ES-I3 (cell line): Measurements from ENCODE around the gene PLXNA3.
A peak's percentile ranks its signal among the peaks of the same experiment; 100 is the strongest.

Experiments used
- H3K36me3 ChIP-seq: 2 replicates; pipeline ENCODE4 v1.6.1; 2013; ENCODE audit warnings: mild to moderate bottlenecking, low read length, control low read depth, moderate library complexity; ENCODE audit not compliant: insufficient read depth
- H3K4me1 ChIP-seq: 2 replicates; pipeline ENCODE4 v1.6.1; 2013; ENCODE audit warnings: mild to moderate bottlenecking, control low read depth, low read length; ENCODE audit not compliant: insufficient read depth
- H3K9ac ChIP-seq: 2 replicates; pipeline ENCODE4 v1.6.1; 2013; ENCODE audit warnings: low read depth, mild to moderate bottlenecking, low read length, moderate library complexity
- H3K9me3 ChIP-seq: 2 replicates; pipeline ENCODE4 v1.6.1; 2013; ENCODE audit warnings: mild to moderate bottlenecking, low read length, moderate library complexity; ENCODE audit not compliant: control insufficient read depth, insufficient read depth

Gene PLXNA3

GRCh38 chrX:154458116-154458953 is at the start of gene PLXNA3:
TSS of gene PLXNA3 (plus strand) at chrX:154458281. CDS start at chrX:154460184, 1,903 bp downstream.
- Histone ChIP-seq H3K9me3 (no peaks in the 10 kb centered on the region), H3K36me3 (no peaks in the 10 kb centered on the region), H3K4me1 (no peaks in the 10 kb centered on the region; the same call in 1 of the 2 replicates), H3K9ac (peak within 1 kb of the TSS; percentile 45; the same call in 1 of the 2 replicates)

GRCh38 chrX:154408659-154409221 is 49.3 kb upstream of the PLXNA3 start:
- H3K9ac ChIP-seq = peak overlapping the region; percentile 64
- H3K9me3 ChIP-seq = no peaks in the 10 kb centered on the region
- H3K4me1 ChIP-seq = no peaks in the 10 kb centered on the region; the same call in 1 of the 2 replicates
- no peaks in the 10 kb centered on the region for H3K36me3 ChIP-seq

- no peaks in the 10 kb centered on the region; the same call in 1 of the 2 replicates for H3K4me1 ChIP-seq
- H3K36me3 ChIP-seq = no peaks in the 10 kb centered on the region
- no peaks in the 10 kb centered on the region for H3K9me3 ChIP-seq
- peak within 1 kb of the TSS; percentile 64 for H3K9ac ChIP-seq
Measured at GRCh38 chrX:154409222-154409871, 48.7 kb upstream of the PLXNA3 start, which contains the start of gene DNASE1L1. TSS of gene DNASE1L1 (minus strand) at chrX:154409254. CDS start at chrX:154405568, 3,686 bp downstream.

- Histone ChIP-seq H3K4me1 (no peaks in the 10 kb centered on the region; the same call in 1 of the 2 replicates), H3K9ac (peak overlapping the region; percentile 66), H3K9me3 (no peaks in the 10 kb centered on the region), H3K36me3 (no peaks in the 10 kb centered on the region)
Measured at GRCh38 chrX:154411981-154412340, 46.1 kb upstream of the PLXNA3 start.

DNA sequence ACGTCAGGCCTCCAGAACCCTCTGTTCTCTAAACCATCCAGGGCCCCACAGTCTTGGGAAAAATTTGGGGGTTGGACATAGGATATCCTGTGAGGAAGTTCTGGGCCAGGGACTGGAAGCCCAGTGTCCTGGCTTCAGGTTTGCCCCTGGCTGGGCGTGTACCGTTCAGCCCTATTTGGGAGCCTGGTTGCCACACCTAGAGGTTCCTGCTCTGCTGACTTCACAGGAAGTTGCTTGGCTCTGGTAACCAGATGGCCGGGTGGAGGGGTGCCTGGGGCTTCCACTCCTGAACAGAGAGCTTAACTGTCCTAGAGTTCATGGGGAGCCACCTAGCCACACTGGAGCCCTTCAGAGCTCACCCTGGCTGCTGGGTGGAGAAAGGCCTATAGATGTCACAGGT is 45.6 kb upstream of the PLXNA3 start:
- Histone ChIP-seq H3K9me3 (no peaks in the 10 kb centered on the region), H3K9ac (peak overlapping the region; percentile 66), H3K36me3 (no peaks in the 10 kb centered on the region), H3K4me1 (no peaks in the 10 kb centered on the region; the same call in 1 of the 2 replicates)

DNA sequence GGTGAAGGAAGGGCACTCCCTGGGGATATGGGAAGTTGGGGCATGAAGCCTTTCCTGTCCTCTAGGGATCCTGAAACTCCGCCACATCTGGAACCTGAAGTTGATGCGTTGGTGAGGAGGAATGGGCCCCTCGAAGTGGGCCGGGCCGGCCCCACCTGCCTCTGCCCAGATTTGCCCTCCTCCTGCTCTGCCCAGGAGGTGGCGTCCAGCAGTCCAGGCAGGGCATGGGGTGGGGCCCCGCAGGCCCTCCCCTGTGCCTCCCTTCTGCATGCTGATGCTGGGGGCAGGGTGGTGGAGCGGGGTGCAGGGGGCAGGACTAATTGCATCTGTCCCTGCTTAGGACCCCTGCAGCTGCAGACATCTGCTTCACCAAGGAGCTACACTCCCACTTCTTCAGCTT is 44.9 kb upstream of the PLXNA3 start:
- Histone ChIP-seq H3K4me1 (no peaks in the 10 kb centered on the region; the same call in 1 of the 2 replicates), H3K9ac (no peak overlapping the region), H3K36me3 (no peaks in the 10 kb centered on the region), H3K9me3 (no peaks in the 10 kb centered on the region)

- Histone ChIP-seq H3K36me3 (no peaks in the 10 kb centered on the region), H3K4me1 (no peaks in the 10 kb centered on the region), H3K9ac (no peak overlapping the region), H3K9me3 (no peaks in the 10 kb centered on the region)
Measured at GRCh38 chrX:154417157-154417556, 40.9 kb upstream of the PLXNA3 start.

- Histone ChIP-seq H3K9ac (no peak overlapping the region), H3K9me3 (no peaks in the 10 kb centered on the region), H3K36me3 (no peaks in the 10 kb centered on the region), H3K4me1 (no peaks in the 10 kb centered on the region)
Measured at GRCh38 chrX:154419189-154419588, 38.9 kb upstream of the PLXNA3 start.

GRCh38 chrX:154419688-154420401 is 38.2 kb upstream of the PLXNA3 start:
- H3K9ac ChIP-seq = no peak overlapping the region
- H3K9me3 ChIP-seq = no peaks in the 10 kb centered on the region
- no peaks in the 10 kb centered on the region for H3K36me3 ChIP-seq
- H3K4me1 ChIP-seq = no peaks in the 10 kb centered on the region

DNA sequence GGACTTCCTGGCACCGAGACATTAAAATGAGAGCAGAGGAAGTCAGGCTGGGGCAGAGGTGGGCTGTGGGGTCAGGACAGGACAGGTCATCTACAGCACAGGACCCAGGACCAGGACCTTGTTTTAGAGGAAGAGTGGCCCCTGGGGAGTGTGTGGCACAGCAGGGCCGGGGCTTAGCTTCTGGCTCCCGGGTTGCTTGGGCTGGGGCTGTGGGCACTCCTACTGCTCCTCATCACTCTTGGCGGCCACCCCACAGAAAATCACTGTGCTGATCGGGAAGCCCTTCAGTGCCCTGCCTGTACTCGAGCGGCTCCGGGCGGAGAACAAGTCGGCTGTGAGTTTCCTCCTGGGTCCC is 37.7 kb upstream of the PLXNA3 start:
- Histone ChIP-seq H3K9me3 (no peaks in the 10 kb centered on the region), H3K4me1 (no peaks in the 10 kb centered on the region), H3K9ac (no peak overlapping the region), H3K36me3 (no peaks in the 10 kb centered on the region)

DNA sequence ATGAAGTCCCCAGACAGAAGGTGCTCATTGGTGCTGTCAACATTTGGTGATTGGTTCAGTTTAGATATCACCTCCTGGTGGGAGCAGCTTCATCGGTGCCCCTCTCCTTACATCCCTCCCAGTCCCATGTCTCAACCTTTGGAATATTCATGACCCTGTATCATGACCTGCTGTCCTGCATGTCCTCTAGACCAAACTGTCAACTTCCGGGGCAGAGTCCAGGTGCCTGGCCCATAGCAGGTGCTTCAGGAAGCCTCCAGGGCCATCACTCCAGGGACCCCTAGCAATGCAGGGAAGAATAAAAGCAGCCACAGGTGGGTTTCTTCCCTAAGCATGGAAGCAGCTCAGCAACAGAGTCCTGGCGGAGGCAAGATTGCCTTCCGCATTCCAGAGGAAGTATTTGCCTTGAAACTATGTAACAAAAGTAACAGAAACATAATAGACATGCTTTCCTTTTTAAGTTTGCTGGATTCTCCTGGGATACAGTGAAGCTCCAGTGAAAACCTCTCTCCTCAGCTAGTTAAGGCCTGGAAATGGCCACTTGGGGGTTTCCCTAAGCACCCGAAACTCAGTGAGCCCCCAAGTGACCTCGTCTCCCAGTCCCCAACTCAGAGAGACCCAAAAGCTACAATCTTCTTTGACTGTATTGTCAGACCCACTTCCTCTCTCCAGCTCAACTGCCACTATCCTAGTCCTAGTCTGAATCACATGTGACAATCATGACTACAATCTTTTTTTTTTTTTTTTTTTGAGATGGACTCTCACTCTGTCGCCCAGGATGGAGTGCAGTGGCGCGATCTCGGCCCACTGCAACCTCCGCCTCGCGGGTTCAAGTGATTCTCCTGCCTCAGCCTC is 30.9 kb upstream of the PLXNA3 start:
- H3K9ac ChIP-seq = no peak overlapping the region; the same call in 1 of the 2 replicates
- H3K4me1 ChIP-seq = peaks cover 8% of the 10 kb centered on the region
- no peaks in the 10 kb centered on the region for H3K36me3 ChIP-seq
- H3K9me3 ChIP-seq = no peaks in the 10 kb centered on the region; the same call in 1 of the 2 replicates

DNA sequence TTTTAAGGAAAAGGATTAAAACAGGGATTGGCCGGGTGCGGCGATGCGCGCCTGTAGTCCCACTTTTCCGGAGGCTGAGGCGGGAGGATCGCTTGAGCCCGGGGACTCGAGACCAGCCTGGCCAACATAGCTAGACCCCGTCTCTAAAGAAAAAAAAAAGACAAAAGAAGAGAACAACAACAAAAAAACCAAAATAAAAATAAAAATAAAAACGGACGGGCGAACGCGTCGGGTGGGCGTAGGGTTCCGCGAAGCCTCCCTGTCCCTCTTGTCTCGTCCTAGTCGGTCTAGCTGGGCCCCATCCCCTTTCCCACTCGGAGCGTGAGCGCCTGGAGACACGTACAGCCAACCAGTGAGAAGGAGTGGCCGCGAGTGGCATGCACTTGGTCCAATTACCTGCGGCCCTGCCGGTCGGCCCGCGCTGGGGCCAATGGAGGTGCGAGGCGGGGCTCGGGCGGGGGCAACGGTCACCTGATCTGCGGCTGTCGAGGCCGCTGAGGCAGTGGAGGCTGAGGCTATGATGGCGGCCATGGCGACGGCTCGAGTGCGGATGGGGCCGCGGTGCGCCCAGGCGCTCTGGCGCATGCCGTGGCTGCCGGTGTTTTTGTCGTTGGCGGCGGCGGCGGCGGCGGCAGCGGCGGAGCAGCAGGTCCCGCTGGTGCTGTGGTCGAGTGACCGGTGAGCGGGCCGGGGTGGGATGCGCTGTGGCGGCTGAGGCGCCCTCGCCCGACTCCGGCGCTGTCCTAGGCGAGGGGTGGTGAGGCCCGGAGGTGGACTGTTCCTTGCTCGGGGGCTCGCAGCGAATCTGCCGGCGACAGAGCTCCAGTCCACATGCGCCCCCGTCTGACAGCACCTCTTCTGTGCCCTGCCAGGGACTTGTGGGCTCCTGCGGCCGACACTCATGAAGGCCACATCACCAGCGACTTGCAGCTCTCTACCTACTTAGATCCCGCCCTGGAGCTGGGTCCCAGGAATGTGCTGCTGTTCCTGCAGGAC is 29.6 kb upstream of the PLXNA3 start, which contains the start of gene ATP6AP1:
ATP6AP1 (plus strand) TSS at position 502 of the 996 bp plus-strand sequence; CDS start at position 518, 16 bp downstream.
- Histone ChIP-seq H3K9me3 (no peaks in the 10 kb centered on the region; the same call in 1 of the 2 replicates), H3K4me1 (peaks cover 8% of the 10 kb centered on the region), H3K36me3 (no peaks in the 10 kb centered on the region), H3K9ac (peak within 1 kb of the TSS; percentile 54; the same call in 1 of the 2 replicates)
